Esophagus squamous epithelium (tissue), 5 donors: ENCODE measurements around the gene ABLIM3. TPM values are rescaled to one million over a fixed set of nuclear protein-coding genes. Genes with fewer than 3 reads are reported as not detected.

Experiments
- DNase-seq: peaks from one replicate; lab custom pipeline; 2025; lab: John Stamatoyannopoulos, UW
- H3K27ac ChIP-seq, 4 donors: fragments of 200-600 bp; sonication (generic); one replicate each; pipeline ENCODE4 v1.5.1; 2016 to 2019; ENCODE audit warnings: mild to moderate bottlenecking in 1 of 4
- H3K27me3 ChIP-seq, 4 donors: fragments of 200-600 bp; sonication (generic); 1 replicate in 3 of 4; 2 replicates in 1 of 4; pipeline versions ENCODE4 v1.5.1 to v1.6.0; 2017 to 2021; ENCODE audit warnings: antibody characterized with exemption in 1 of 4
- H3K36me3 ChIP-seq, 3 donors: fragments of 200-600 bp; sonication (generic); one replicate each; pipeline ENCODE4 v1.5.1; 2016 to 2019
- H3K4me1 ChIP-seq, 3 donors: fragments of 200-600 bp; sonication (generic); one replicate each; pipeline ENCODE4 v1.5.1; 2017 to 2019
- H3K4me3 ChIP-seq, 4 donors: fragments of 200-600 bp; sonication (generic); 1 replicate in 3 of 4; 2 replicates in 1 of 4; pipeline ENCODE4 v1.5.1; 2016 to 2019; ENCODE audit warnings: mild to moderate bottlenecking in 2 of 4, moderate library complexity in 1 of 4
- H3K9me3 ChIP-seq, 3 donors: fragments of 200-600 bp; sonication (generic); one replicate each; pipeline ENCODE4 v1.5.1; 2016 to 2019
- CTCF ChIP-seq, 6 experiments: fragments of 450-650 bp in 4 of 6; fragments of 200-600 bp in 2 of 6; sonication (generic) in 2 of 6; IDR thresholded peaks; one replicate each; pipeline ENCODE4 v1.5.1; 2016 to 2019; ENCODE audit warnings: antibody characterized with exemption in 6 of 6, mild to moderate bottlenecking in 4 of 6, moderate library complexity in 4 of 6
- POLR2A ChIP-seq, 4 donors: fragments of 450-650 bp; IDR thresholded peaks; one replicate each; pipeline ENCODE4 v1.6.1; 2017; ENCODE audit warnings: antibody characterized with exemption in 4 of 4, mild to moderate bottlenecking in 4 of 4, moderate library complexity in 3 of 4
- WGBS, 2 donors: methylation state at CpG; one replicate each; pipeline ENCODE4 v1.1.5; 2018; 5-methylcytosine and 5-hydroxymethylcytosine counted together
- intact Hi-C: fragments of 100-400 bp; cut with DNase I; formaldehyde crosslinking; loops from one replicate; pipeline ENCODE4 v1.15.0; 2022
- total RNA-seq, 4 donors: library from RNA; depleted of rRNA; stranded (reverse); fragments of >200 nt; gene quantifications; one replicate each; pipeline ENCODE4 v1.1.0, GENCODE V29; 2016
- donor health status: DM: yes; HTN: yes; CAD: no.

Gene ABLIM3
- total RNA-seq, 4 donors from 2014 or later: 10.6 to 47.7 (median 27.1) TPM

GRCh38 chr5:149224282-149224681 is 83.0 kb downstream of the ABLIM3 start:
- Histone ChIP-seq H3K4me3 (no peak overlapping the region), H3K36me3 (peaks cover 0 to 9% (median 0%) of the 10 kb centered on the region in 3 donors), H3K4me1 (peaks cover 6 to 42% (median 17%) of the 10 kb centered on the region in 3 donors), H3K27me3 (no peaks in the 10 kb centered on the region), H3K27ac (no peak overlapping the region), H3K9me3 (no peaks in the 10 kb centered on the region)
- intact Hi-C loops: no loop called here
- no peak for TF ChIP-seq POLR2A (IDR thresholded peaks at IDR 0.05)
- WGBS, 2 donors: 78% methylated on average over 5 of the region's 5 CpGs
- DNase-seq: no peak

GRCh38 chr5:149227168-149227826 is 86.0 kb downstream of the ABLIM3 start:
- WGBS, 2 donors: 63 to 67% methylated on average over 2 of the region's 2 CpGs
- TF ChIP-seq CTCF (IDR thresholded peaks at IDR 0.05) (no peak), POLR2A (IDR thresholded peaks at IDR 0.05) (no peak)
- Histone ChIP-seq H3K9me3 (no peaks in the 10 kb centered on the region), H3K36me3 (peaks cover 0 to 22% (median 0%) of the 10 kb centered on the region in 3 donors), H3K4me3 (no peak overlapping the region), H3K27me3 (no peaks in the 10 kb centered on the region), H3K4me1 (peaks cover 3 to 30% (median 7%) of the 10 kb centered on the region in 3 donors), H3K27ac (no peak overlapping the region)
- intact Hi-C loops: loop anchor here (5.0 kb wide), 1 partner anchor 85 kb away; the partner anchor contains the start of gene ABLIM3
- DNase-seq: no peak

- peak overlapping the region in 3 of 4 donors; percentile 43 to 48 (median 47) for H3K27ac ChIP-seq
- no peaks in the 10 kb centered on the region for H3K9me3 ChIP-seq
- peaks cover 0 to 35% (median 0%) of the 10 kb centered on the region in 3 donors for H3K36me3 ChIP-seq
- DNase-seq: no peak
- no peaks in the 10 kb centered on the region for H3K27me3 ChIP-seq
- 26 to 31% methylated on average over 5 of the region's 5 CpGs for WGBS, 2 donors
- TF ChIP-seq CTCF (IDR thresholded peaks at IDR 0.05) (peak in 5 of 6 experiments; percentile 63 to 90 (median 76)), POLR2A (IDR thresholded peaks at IDR 0.05) (no peak)
- H3K4me3 ChIP-seq: no peak overlapping the region
- intact Hi-C loops: loop anchor here (5.0 kb wide), 1 partner anchor 86 kb away; the partner anchor contains the start of gene ABLIM3
- H3K4me1 ChIP-seq: peaks cover 3 to 26% (median 7%) of the 10 kb centered on the region in 3 donors
Measured at GRCh38 chr5:149228618-149229297, 87.5 kb downstream of the ABLIM3 start.

GRCh38 chr5:149229298-149229937 is 88.1 kb downstream of the ABLIM3 start:
- H3K4me1 ChIP-seq: peaks cover 3 to 25% (median 7%) of the 10 kb centered on the region in 3 donors
- no peaks in the 10 kb centered on the region for H3K9me3 ChIP-seq
- intact Hi-C loops: loop anchor here (5.0 kb wide), 1 partner anchor 87 kb away; the partner anchor contains the start of gene ABLIM3
- peak overlapping the region in 2 of 4 donors; percentile 43 to 47 for H3K27ac ChIP-seq
- H3K4me3 ChIP-seq: no peak overlapping the region
- peaks cover 0 to 38% (median 0%) of the 10 kb centered on the region in 3 donors for H3K36me3 ChIP-seq
- no peaks in the 10 kb centered on the region for H3K27me3 ChIP-seq
- no peak for DNase-seq
- TF ChIP-seq CTCF (IDR thresholded peaks at IDR 0.05) (no peak), POLR2A (IDR thresholded peaks at IDR 0.05) (no peak)
- 39 to 42% methylated on average over 6 of the region's 6 CpGs for WGBS, 2 donors

- intact Hi-C loops: no loop called here
- DNase-seq: no peak
- Histone ChIP-seq H3K4me1 (peaks cover 0 to 7% (median 0%) of the 10 kb centered on the region in 3 donors), H3K9me3 (no peaks in the 10 kb centered on the region), H3K27me3 (no peaks in the 10 kb centered on the region), H3K4me3 (no peak overlapping the region), H3K27ac (no peak overlapping the region), H3K36me3 (peaks cover 0 to 78% (median 3%) of the 10 kb centered on the region in 3 donors)
- TF ChIP-seq POLR2A (IDR thresholded peaks at IDR 0.05) (no peak), CTCF (IDR thresholded peaks at IDR 0.05) (no peak)
Measured at GRCh38 chr5:149235841-149236240, 94.5 kb downstream of the ABLIM3 start.
